PC-9 (cell line): Measurements from ENCODE around the gene KDM1A. TPM values are rescaled to one million over a fixed set of nuclear protein-coding genes. Genes with fewer than 3 reads are reported as not detected.

Source experiments
- BruUV-seq: library from RNA; stranded (reverse); fragments of 400-500 nt; replicated peaks from 2 replicates; lab custom pipeline; 2021; lab: Mats Ljungman, UMichigan
- CTCF ChIA-PET: fragments of 300-600 bp; sonication (Branson Sonifier 250); formaldehyde crosslinking; loops from one replicate; lab custom pipeline; 2022; ENCODE audit warnings: antibody characterized with exemption; lab: Charles Lee
- POLR2A ChIA-PET: fragments of 300-600 bp; sonication (Branson Sonifier 250); formaldehyde crosslinking; loops from one replicate; lab custom pipeline; 2022; ENCODE audit warnings: antibody characterized with exemption; ENCODE audit not compliant: unreplicated experiment; lab: Charles Lee
- DNase-seq, 2 experiments: peaks; one replicate each; pipeline versions ENCODE4 v3.0.0 to v3.0.0-alpha.2; 2015 to 2022; ENCODE audit warnings: mixed read lengths in 1 of 2
- H2AFZ ChIP-seq: fragments of 200-600 bp; sonication (generic); 2 replicates; pipeline ENCODE4 v1.8.1; 2017; ENCODE audit warnings: antibody characterized with exemption
- H3F3A ChIP-seq: fragments of 200-600 bp; sonication (generic); 2 replicates; pipeline ENCODE4 v1.8.1; 2017; ENCODE audit warnings: antibody characterized with exemption, mild to moderate bottlenecking, low read depth; ENCODE audit not compliant: insufficient read depth
- H3K27ac ChIP-seq: fragments of 200-600 bp; sonication (generic); 2 replicates; pipeline ENCODE4 v1.6.1; 2016; ENCODE audit warnings: mixed run types
- H3K27me3 ChIP-seq: fragments of 200-600 bp; sonication (generic); 2 replicates; pipeline ENCODE4 v1.6.1; 2016; ENCODE audit warnings: low read depth, mixed run types; ENCODE audit not compliant: insufficient read depth
- H3K36me3 ChIP-seq: fragments of 200-600 bp; sonication (generic); 2 replicates; pipeline ENCODE4 v1.6.1; 2016; ENCODE audit warnings: low read depth, mixed run types
- H3K4me1 ChIP-seq: fragments of 200-600 bp; sonication (generic); replicated peaks from 2 replicates; pipeline ENCODE4 v1.6.1; 2016; ENCODE audit warnings: mixed run types; ENCODE audit not compliant: insufficient read depth
- H3K4me2 ChIP-seq: fragments of 200-600 bp; sonication (generic); 2 replicates; pipeline ENCODE4 v1.6.1; 2017; ENCODE audit warnings: mixed run types
- H3K4me3 ChIP-seq: fragments of 200-600 bp; sonication (generic); 2 replicates; pipeline ENCODE4 v1.6.1; 2016; ENCODE audit warnings: mixed run types
- H3K79me2 ChIP-seq: fragments of 200-600 bp; sonication (generic); 2 replicates; pipeline ENCODE4 v1.6.1; 2017; ENCODE audit warnings: low read depth, mixed run types
- H3K9me2 ChIP-seq: fragments of 200-600 bp; sonication (generic); 2 replicates; pipeline ENCODE4 v1.8.1; 2017; ENCODE audit warnings: mild to moderate bottlenecking; ENCODE audit not compliant: insufficient read depth
- H3K9me3 ChIP-seq: fragments of 200-600 bp; sonication (generic); 2 replicates; pipeline ENCODE4 v1.8.1; 2016; ENCODE audit warnings: low read depth; ENCODE audit not compliant: insufficient read depth
- H4K20me1 ChIP-seq: fragments of 200-600 bp; sonication (generic); 2 replicates; pipeline ENCODE4 v1.8.1; 2017; ENCODE audit not compliant: insufficient read depth
- EZH2 ChIP-seq: fragments of 200-600 bp; sonication (generic); IDR thresholded peaks from 2 replicates; pipeline ENCODE4 v1.8.0; 2017; ENCODE audit warnings: antibody characterized with exemption, low read depth
- intact Hi-C: fragments of 100-400 bp; cut with micrococcal nuclease; formaldehyde crosslinking; loops from one replicate; pipeline ENCODE4 v1.10.0; 2022; ENCODE audit not compliant: unreplicated experiment
- total RNA-seq: library from RNA; stranded (reverse); gene quantifications from 2 replicates; pipeline ENCODE4 v1.2.3, GENCODE V29; 2021
- TF ChIP-seq, protein P1 (sequence below): fragments of 200-600 bp; sonication (generic); conservative IDR thresholded peaks from 2 replicates; pipeline ENCODE4 v1.6.1; 2017; ENCODE audit warnings: mixed run types, antibody characterized with exemption, mild to moderate bottlenecking, moderate library complexity

KDM1A gene
- total RNA-seq, 1 experiment from 2014 or later, result 213 TPM

DNA sequence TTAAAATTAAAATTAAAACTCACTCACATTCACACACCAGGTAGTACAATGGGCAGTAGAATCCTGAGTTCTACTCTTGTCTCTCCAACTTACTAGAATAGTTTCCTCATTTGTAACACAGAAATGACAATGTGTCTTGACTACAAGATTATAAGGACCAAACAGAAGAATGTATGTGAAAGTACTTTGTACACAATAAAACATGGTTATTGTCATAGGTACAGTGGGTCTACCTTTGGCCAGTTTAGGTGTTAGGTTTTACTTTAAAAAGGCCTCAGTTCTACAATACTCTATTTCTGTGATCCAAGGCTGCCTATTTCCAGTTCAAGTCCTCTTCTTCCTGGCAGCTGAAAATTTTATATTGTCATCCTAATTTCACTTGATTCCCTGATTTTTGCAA, 99.1 kb downstream of the KDM1A start:
- BruUV-seq, result no TSS peak
- intact Hi-C loops, result no loop called here
- DNase-seq, result no peak
- Histone ChIP-seq H3K36me3 (no peaks in the 10 kb centered on the region), H3K4me2 (no peak overlapping the region), H3K4me3 (no peak overlapping the region), H3K27me3 (no peaks in the 10 kb centered on the region), H4K20me1 (no peaks in the 10 kb centered on the region), H3F3A (no peaks in the 10 kb centered on the region; the same call in 1 of the 2 replicates), H3K9me2 (no peaks in the 10 kb centered on the region), H3K79me2 (peaks cover 49% of the 10 kb centered on the region), H3K27ac (no peak overlapping the region), H2AFZ (no peak overlapping the region), H3K9me3 (no peaks in the 10 kb centered on the region), H3K4me1 (peaks cover 16% of the 10 kb centered on the region)
- ChIA-PET CTCF (interaction anchor here (0.6 kb wide), 1 partner anchor 518 kb away, joined by 13 read pairs; no protein-coding TSS in a partner anchor), POLR2A (no interaction called here)
- TF ChIP-seq, protein P1, sequence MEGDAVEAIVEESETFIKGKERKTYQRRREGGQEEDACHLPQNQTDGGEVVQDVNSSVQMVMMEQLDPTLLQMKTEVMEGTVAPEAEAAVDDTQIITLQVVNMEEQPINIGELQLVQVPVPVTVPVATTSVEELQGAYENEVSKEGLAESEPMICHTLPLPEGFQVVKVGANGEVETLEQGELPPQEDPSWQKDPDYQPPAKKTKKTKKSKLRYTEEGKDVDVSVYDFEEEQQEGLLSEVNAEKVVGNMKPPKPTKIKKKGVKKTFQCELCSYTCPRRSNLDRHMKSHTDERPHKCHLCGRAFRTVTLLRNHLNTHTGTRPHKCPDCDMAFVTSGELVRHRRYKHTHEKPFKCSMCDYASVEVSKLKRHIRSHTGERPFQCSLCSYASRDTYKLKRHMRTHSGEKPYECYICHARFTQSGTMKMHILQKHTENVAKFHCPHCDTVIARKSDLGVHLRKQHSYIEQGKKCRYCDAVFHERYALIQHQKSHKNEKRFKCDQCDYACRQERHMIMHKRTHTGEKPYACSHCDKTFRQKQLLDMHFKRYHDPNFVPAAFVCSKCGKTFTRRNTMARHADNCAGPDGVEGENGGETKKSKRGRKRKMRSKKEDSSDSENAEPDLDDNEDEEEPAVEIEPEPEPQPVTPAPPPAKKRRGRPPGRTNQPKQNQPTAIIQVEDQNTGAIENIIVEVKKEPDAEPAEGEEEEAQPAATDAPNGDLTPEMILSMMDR, result no peak
- no peak for TF ChIP-seq EZH2

DNA sequence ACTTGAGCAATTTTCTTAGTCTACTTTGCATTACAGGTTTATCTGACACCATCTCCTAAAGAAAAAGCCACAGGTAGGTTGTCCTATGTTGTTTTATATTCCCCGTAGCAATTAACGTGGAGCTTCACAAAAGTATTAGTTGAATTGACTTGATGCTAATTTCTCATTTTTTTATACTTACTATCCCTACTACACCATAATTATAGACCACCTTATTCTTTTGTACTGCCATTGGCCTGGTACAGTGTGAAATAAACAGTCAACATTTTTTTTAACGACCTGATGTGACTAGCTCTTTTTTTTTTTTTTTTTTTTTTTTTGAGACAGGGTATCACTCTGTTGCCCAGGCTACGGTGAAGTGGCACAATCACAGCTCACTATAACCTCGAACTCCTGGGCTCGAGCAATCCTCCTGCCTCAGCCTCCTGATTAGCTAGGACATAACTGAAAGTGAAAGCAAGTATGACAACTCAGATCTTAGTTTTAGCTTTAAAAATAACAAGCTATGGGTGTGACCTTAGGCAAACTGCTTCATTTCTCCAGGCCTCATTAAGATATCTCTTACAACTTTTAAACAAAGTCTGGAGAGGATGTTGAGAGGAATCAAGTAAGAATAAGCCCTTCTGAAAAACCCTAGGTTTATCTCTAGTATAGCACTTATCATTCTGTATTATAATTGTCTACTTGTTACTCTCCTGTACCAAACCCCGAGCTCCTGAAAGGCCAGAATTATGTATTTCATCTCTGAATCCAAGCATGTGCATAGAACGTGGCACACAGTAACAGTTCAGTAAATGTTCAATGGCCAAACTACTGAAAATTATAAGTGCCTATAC, 99.9 kb downstream of the KDM1A start:
- H3K79me2 ChIP-seq, result peaks cover 54% of the 10 kb centered on the region
- intact Hi-C loops, result no loop called here
- CTCF ChIA-PET, result interaction anchor here (0.6 kb wide), 1 partner anchor 517 kb away, joined by 13 read pairs; no protein-coding TSS in a partner anchor
- no peaks in the 10 kb centered on the region for H4K20me1 ChIP-seq
- no peaks in the 10 kb centered on the region for H3K36me3 ChIP-seq
- H2AFZ ChIP-seq, result no peak overlapping the region
- peaks cover 16% of the 10 kb centered on the region for H3K4me1 ChIP-seq
- no peak for DNase-seq
- BruUV-seq, result no TSS peak
- H3K27ac ChIP-seq, result no peak overlapping the region
- H3K4me2 ChIP-seq, result 0 out of 2 replicates have a peak overlapping the region, but pooled peaks have one; percentile 23
- H3K27me3 ChIP-seq, result no peaks in the 10 kb centered on the region
- H3F3A ChIP-seq, result no peaks in the 10 kb centered on the region; the same call in 1 of the 2 replicates
- no peak overlapping the region for H3K4me3 ChIP-seq
- no peak for TF ChIP-seq EZH2
- TF ChIP-seq, protein P1, result no peak
- POLR2A ChIA-PET, result interaction anchor here (0.6 kb wide), 2 partner anchors 44 to 89 kb away, joined by 3 to 32 read pairs; no protein-coding TSS in a partner anchor
- H3K9me3 ChIP-seq, result no peaks in the 10 kb centered on the region
- H3K9me2 ChIP-seq, result no peaks in the 10 kb centered on the region

DNA sequence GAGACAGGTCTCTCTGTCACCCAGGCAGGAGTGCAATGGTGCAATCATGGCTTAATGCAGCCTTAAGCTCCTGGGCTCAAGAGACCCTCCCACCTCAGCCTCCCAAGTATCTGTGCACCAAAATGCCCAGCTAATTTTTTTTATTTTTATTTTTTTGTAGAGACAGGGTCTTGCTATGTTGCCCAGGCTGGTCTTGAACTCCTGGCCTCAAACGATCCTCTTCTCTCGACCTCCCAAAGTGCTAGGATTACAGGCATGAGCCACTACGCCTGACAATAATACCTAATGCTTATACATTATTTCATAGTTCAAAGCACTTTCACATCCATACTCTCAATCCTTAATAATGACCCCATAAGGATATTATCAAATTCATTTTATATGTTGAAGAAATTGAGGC, 101.1 kb downstream of the KDM1A start:
- Histone ChIP-seq H3K27me3 (no peaks in the 10 kb centered on the region), H4K20me1 (no peaks in the 10 kb centered on the region), H3K9me3 (no peaks in the 10 kb centered on the region), H3K79me2 (peaks cover 58% of the 10 kb centered on the region), H3K4me2 (no peak overlapping the region), H2AFZ (no peak overlapping the region), H3F3A (peaks cover 3% of the 10 kb centered on the region; the same call in 1 of the 2 replicates), H3K4me1 (peaks cover 16% of the 10 kb centered on the region), H3K27ac (no peak overlapping the region), H3K36me3 (no peaks in the 10 kb centered on the region), H3K9me2 (no peaks in the 10 kb centered on the region), H3K4me3 (no peak overlapping the region)
- ChIA-PET POLR2A (interaction anchor here (0.6 kb wide), 1 partner anchor 87 kb away, joined by 32 read pairs; no protein-coding TSS in a partner anchor), CTCF (no interaction called here)
- DNase-seq, result no peak
- no peak for TF ChIP-seq EZH2
- TF ChIP-seq, protein P1, result no peak
- BruUV-seq, result no TSS peak
- intact Hi-C loops, result no loop called here
